NCI-H1417 treated with DMSO at 0.1 percent for 48 hours (cell line): ENCODE data around the gene APP.

Source experiments
- DNase-seq: peaks from one replicate; lab custom pipeline; 2025; lab: John Stamatoyannopoulos, UW

APP gene

GRCh38 chr21:25977068-25977611 lies 193.4 kb downstream of the APP start:
- no peak for DNase-seq

GRCh38 chr21:25974964-25975363 lies 195.6 kb downstream of the APP start:
- DNase-seq: no peak

GRCh38 chr21:25970254-25970930 lies 200.2 kb downstream of the APP start:
- no peak for DNase-seq

- DNase-seq: no peak
Observed at GRCh38 chr21:25967901-25968438, 202.6 kb downstream of the APP start.

- no peak for DNase-seq
Observed at GRCh38 chr21:25967181-25967900, 203.2 kb downstream of the APP start.

- DNase-seq: no peak
Observed at GRCh38 chr21:25965951-25966707, 204.4 kb downstream of the APP start.

GRCh38 chr21:25964926-25965325 lies 205.6 kb downstream of the APP start:
- DNase-seq: no peak

- no peak for DNase-seq
Observed at GRCh38 chr21:25964015-25964414, 206.6 kb downstream of the APP start.

- DNase-seq: no peak
Observed at GRCh38 chr21:25963181-25963580, 207.4 kb downstream of the APP start.

GRCh38 chr21:25961042-25961441 lies 209.5 kb downstream of the APP start:
- no peak for DNase-seq

- DNase-seq: no peak
Observed at GRCh38 chr21:25960402-25960801, 210.2 kb downstream of the APP start.

GRCh38 chr21:25959799-25960198 lies 210.8 kb downstream of the APP start:
- DNase-seq: no peak

- no peak for DNase-seq
Observed at GRCh38 chr21:25956993-25957714, 213.4 kb downstream of the APP start.

GRCh38 chr21:25955646-25956045 lies 214.9 kb downstream of the APP start:
- DNase-seq: no peak

GRCh38 chr21:25953659-25954058 lies 216.9 kb downstream of the APP start:
- no peak for DNase-seq

- no peak for DNase-seq
Observed at GRCh38 chr21:25953196-25953595, 217.4 kb downstream of the APP start.

GRCh38 chr21:25952306-25952705 lies 218.3 kb downstream of the APP start:
- DNase-seq: no peak

GRCh38 chr21:25949701-25950100 lies 220.9 kb downstream of the APP start:
- DNase-seq: no peak

GRCh38 chr21:25944672-25945213 lies 225.8 kb downstream of the APP start:
- no peak for DNase-seq

- no peak for DNase-seq
Observed at GRCh38 chr21:25944082-25944481, 226.5 kb downstream of the APP start.

- DNase-seq: no peak
Observed at GRCh38 chr21:25942135-25942534, 228.4 kb downstream of the APP start.

GRCh38 chr21:25939396-25939761 lies 231.2 kb downstream of the APP start:
- DNase-seq: no peak
